Endodermal cell (in vitro differentiated cells): ENCODE measurements around the gene UGT1A7. TPM values are rescaled to one million over a fixed set of nuclear protein-coding genes. Genes with fewer than 3 reads are reported as not detected.

Experiments used
- DNase-seq: peaks from one replicate; pipeline ENCODE4 v3.0.0-alpha.2; 2017
- H3K27ac ChIP-seq: 2 replicates; pipeline ENCODE4 v1.5.1; 2013; ENCODE audit warnings: mild to moderate bottlenecking, low read depth, low read length, moderate library complexity
- H3K27me3 ChIP-seq: 2 replicates; pipeline ENCODE4 v1.6.1; 2013; ENCODE audit warnings: mild to moderate bottlenecking, low read length, moderate library complexity; ENCODE audit not compliant: insufficient read depth, control insufficient read depth, poor library complexity, severe bottlenecking
- H3K36me3 ChIP-seq: 2 replicates; pipeline ENCODE4 v1.7.0; 2013; ENCODE audit warnings: mild to moderate bottlenecking, low read length, moderate library complexity; ENCODE audit not compliant: control insufficient read depth, insufficient read depth
- H3K4me1 ChIP-seq: one replicate; pipeline ENCODE4 v1.7.0; 2013; ENCODE audit warnings: low read length; ENCODE audit not compliant: control insufficient read depth, insufficient read depth
- H3K4me3 ChIP-seq: 2 replicates; pipeline ENCODE4 v1.5.1; 2013; ENCODE audit warnings: mild to moderate bottlenecking, low read length, moderate library complexity
- H3K9ac ChIP-seq: 2 replicates; pipeline ENCODE4 v1.6.1; 2013; ENCODE audit warnings: mild to moderate bottlenecking, low read length, moderate library complexity; ENCODE audit not compliant: poor library complexity, severe bottlenecking; ENCODE audit errors: extremely low read depth
- H3K9me3 ChIP-seq: 2 replicates; pipeline ENCODE4 v1.6.1; 2013; ENCODE audit warnings: mild to moderate bottlenecking, low read length, moderate library complexity; ENCODE audit not compliant: control insufficient read depth
- H3K27ac Mint-ChIP-seq: 2 replicates; pipeline ENCODE4 v1.8.0; 2020; ENCODE audit warnings: mixed read lengths
- H3K27me3 Mint-ChIP-seq: 2 replicates; pipeline ENCODE4 v1.8.0; 2021; ENCODE audit warnings: mild to moderate bottlenecking, mixed read lengths; ENCODE audit not compliant: insufficient read depth
- H3K36me3 Mint-ChIP-seq: 2 replicates; pipeline ENCODE4 v1.8.0; 2020; ENCODE audit warnings: low read depth, mixed read lengths
- H3K4me1 Mint-ChIP-seq: 2 replicates; pipeline ENCODE4 v1.8.0; 2020; ENCODE audit warnings: mixed read lengths
- H3K4me3 Mint-ChIP-seq: 2 replicates; pipeline ENCODE4 v1.8.0; 2020; ENCODE audit warnings: mild to moderate bottlenecking, moderate library complexity, mixed read lengths
- H3K9me3 Mint-ChIP-seq: 2 replicates; pipeline ENCODE4 v1.8.0; 2020; ENCODE audit warnings: mild to moderate bottlenecking, mixed read lengths
- CTCF ChIP-seq: fragments of 200-600 bp; sonication (generic); conservative IDR thresholded peaks from 2 replicates; pipeline ENCODE4 v1.5.0; 2021; ENCODE audit warnings: antibody characterized with exemption, mild to moderate bottlenecking
- WGBS, 2 experiments: methylation state at CpG; one replicate each; pipeline versions ENCODE4 v1.1.5 to v1.1.7; 2013; ENCODE audit warnings: missing lambda C conversion rate in 2 of 2, mixed read lengths in 1 of 2; ENCODE audit not compliant: insufficient coverage in 1 of 2, insufficient read length in 1 of 2; 5-methylcytosine and 5-hydroxymethylcytosine counted together
- total RNA-seq, 2 donors: library from RNA; stranded (reverse); fragmentation: NEBNext Ultra II Directional in 1 of 2; extraction: Animal tissue kit (Norgen Biotek cat#: 25700) in 1 of 2; gene quantifications; 2 replicates in 1 of 2; 3 replicates in 1 of 2; pipeline ENCODE4 v1.2.1, GENCODE V29; 2021

The UGT1A7 gene
- total RNA-seq, 2 donors from 2014 or later, result not detected

GRCh38 chr2:233656443-233656842 lies 25.3 kb upstream of the UGT1A7 start:
- Histone ChIP-seq H3K9ac (no peak overlapping the region), H3K27me3 (peaks cover 14% of the 10 kb centered on the region), H3K4me1 (no peaks in the 10 kb centered on the region), H3K36me3 (no peaks in the 10 kb centered on the region), H3K9me3 (no peaks in the 10 kb centered on the region), H3K4me3 (no peak overlapping the region), H3K27ac (no peak overlapping the region)
- Mint-ChIP-seq H3K27me3 (peaks cover 7% of the 10 kb centered on the region), H3K9me3 (no peaks in the 10 kb centered on the region), H3K4me1 (no peaks in the 10 kb centered on the region), H3K36me3 (no peaks in the 10 kb centered on the region), H3K27ac (no peak overlapping the region), H3K4me3 (no peak overlapping the region)
- no peak for TF ChIP-seq CTCF
- no peak for DNase-seq
- WGBS, 2 experiments, result 93% methylated on average over 9 to 10 of the region's 10 CpGs

GRCh38 chr2:233658610-233659009 lies 23.1 kb upstream of the UGT1A7 start:
- Mint-ChIP-seq H3K9me3 (peaks cover 3% of the 10 kb centered on the region), H3K36me3 (no peaks in the 10 kb centered on the region), H3K4me3 (no peak overlapping the region), H3K4me1 (no peaks in the 10 kb centered on the region), H3K27ac (no peak overlapping the region), H3K27me3 (peaks cover 7% of the 10 kb centered on the region)
- no peak overlapping the region for H3K4me3 ChIP-seq
- no peaks in the 10 kb centered on the region for H3K36me3 ChIP-seq
- no peak overlapping the region for H3K27ac ChIP-seq
- H3K4me1 ChIP-seq, result no peaks in the 10 kb centered on the region
- no peak for DNase-seq
- TF ChIP-seq CTCF, result no peak
- no peak overlapping the region for H3K9ac ChIP-seq
- H3K9me3 ChIP-seq, result no peaks in the 10 kb centered on the region
- H3K27me3 ChIP-seq, result peaks cover 14% of the 10 kb centered on the region

- Mint-ChIP-seq H3K36me3 (no peaks in the 10 kb centered on the region), H3K4me1 (no peaks in the 10 kb centered on the region), H3K27me3 (peaks cover 12% of the 10 kb centered on the region), H3K9me3 (peaks cover 7% of the 10 kb centered on the region), H3K27ac (no peak overlapping the region), H3K4me3 (no peak overlapping the region)
- H3K9ac ChIP-seq, result no peak overlapping the region
- peaks cover 14% of the 10 kb centered on the region for H3K27me3 ChIP-seq
- H3K4me3 ChIP-seq, result no peak overlapping the region
- no peak overlapping the region for H3K27ac ChIP-seq
- DNase-seq, result no peak
- no peaks in the 10 kb centered on the region for H3K36me3 ChIP-seq
- H3K9me3 ChIP-seq, result no peaks in the 10 kb centered on the region
- WGBS, 2 experiments, result 61 to 100% methylated on average over 1 of the region's 1 CpG
- H3K4me1 ChIP-seq, result no peaks in the 10 kb centered on the region
- no peak for TF ChIP-seq CTCF
These were observed 17.8 kb upstream of the UGT1A7 start for GRCh38 chr2:233663911-233664310.
